NCI-H2196 (cell line): ENCODE results near the gene HNRNPF.
"Not testable (repeated sequence)": the region's sequence is repeated elsewhere in the genome, so short reads cannot be mapped to it uniquely, and the experiment has no call there.

Experiments used
- DNase-seq: peaks from one replicate; lab custom pipeline; 2025; ENCODE audit not compliant: unreplicated experiment; lab: John Stamatoyannopoulos, UW

Gene HNRNPF

DNA sequence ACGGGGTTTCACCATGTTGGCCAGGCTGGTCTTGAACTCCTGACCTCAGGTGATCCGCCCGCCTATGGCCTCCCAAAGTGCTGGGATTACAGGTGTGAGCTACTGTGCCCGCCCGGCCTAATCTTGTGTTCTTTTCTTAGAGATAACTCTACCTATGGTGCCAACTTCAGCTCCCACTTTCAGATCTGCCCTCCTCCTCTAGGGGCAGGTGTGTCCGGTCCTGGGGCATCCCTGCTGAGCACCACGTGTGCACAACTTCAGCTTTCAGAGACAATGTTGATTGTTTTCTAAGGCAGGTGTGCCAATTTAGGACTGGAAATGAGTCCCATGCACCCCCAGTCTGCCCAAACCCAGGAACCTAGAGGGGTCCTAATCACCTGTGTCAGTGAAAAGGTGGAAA, 56.0 kb downstream of the HNRNPF start:
- no peak for DNase-seq

DNA sequence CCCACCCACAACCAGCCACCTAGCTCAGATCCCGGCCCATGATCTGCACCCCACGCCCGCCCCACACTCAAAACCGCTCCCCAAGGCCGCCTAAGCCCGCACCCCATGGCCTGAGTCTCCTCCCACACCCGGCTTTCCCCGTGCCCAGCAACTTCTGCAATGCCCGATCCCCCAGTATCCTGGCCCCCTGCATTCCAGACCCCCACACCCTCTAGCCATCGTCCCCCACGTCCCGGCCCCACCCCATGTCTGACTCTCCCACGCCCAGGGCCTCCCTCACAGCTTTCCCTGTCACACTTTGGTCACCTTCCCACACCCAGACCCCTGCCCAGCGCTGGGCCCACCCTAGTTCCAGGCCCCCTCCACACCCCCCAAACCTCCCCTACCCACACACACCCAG, 57.7 kb downstream of the HNRNPF start:
- DNase-seq: no peak

DNA sequence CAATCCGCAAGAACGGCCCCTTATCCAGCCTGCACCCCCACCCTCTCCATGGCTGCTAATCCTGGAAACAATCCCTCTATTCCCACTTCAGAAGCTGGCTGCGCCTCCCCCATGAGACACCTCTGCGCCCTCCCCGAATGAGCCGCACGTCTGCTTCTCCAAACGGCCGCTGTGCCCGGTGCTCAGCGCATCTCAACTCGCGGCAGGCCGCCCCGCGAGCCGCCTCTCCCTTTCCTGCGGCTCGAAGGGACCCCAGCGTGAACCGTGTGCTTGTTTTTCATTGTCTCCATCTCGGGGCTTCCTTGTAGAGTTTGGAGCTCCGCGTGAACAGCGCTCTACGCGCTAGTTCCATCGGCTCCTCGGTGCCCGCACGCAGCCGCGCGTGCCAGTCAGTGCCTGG, 58.3 kb downstream of the HNRNPF start:
- DNase-seq: no peak

DNA sequence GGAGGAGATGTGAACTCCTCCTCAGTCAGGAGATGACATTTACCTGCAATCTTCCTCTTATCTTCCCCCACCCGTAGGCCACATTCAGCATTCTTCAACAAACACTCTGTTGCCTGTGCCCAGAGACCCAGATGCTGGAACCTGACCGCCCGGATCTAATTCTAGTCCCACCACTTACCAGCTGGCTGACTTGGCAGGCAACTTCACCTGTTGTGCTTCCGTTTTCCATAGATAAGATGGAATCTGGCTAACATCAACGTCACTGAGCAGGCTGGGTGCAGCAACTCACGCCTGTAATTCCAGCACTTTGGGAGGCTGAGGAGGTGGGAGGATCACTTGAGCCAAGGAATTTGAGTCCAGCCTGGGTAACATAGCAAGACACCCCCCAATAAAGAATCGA, 58.8 kb downstream of the HNRNPF start:
- DNase-seq: no peak

DNA sequence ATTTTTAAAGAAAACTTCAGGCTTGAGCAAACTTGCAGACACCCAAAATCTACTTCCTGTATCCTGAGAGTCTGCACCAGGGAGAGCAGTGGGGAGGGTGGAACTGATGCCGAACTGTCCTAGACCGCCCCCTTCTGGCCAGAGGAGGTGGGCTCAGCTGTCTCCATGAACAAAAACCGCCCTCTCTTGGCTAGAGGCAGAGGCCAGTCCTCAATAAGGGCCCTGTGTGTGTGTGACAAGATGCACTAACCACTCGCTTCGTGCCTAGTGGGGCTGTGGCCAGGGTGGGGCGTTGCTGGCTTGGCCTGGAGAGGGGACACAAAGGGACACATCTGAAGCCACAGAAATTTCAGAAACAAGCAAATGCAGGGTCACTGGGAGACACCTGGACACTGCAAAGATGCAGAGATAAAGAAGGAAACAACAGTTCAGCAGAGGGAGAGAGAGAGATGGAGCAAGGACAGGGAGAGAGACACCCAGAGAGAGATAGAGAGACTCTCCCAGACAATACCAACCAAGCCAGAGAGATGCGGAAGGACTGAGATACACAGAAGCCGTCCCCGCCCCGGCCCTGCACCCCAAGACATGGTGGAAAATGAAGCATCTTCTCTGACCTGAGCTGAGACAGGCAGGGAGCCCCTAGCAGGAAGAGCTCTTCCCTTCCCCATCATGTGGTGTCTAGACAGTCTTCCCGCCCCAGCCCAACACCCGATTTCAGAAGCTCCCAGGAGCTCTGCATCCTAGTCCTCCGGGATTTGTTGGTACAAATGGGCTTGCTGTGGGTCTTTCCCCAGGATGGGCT, 60.3 kb downstream of the HNRNPF start:
- DNase-seq: peak; percentile 50

DNA sequence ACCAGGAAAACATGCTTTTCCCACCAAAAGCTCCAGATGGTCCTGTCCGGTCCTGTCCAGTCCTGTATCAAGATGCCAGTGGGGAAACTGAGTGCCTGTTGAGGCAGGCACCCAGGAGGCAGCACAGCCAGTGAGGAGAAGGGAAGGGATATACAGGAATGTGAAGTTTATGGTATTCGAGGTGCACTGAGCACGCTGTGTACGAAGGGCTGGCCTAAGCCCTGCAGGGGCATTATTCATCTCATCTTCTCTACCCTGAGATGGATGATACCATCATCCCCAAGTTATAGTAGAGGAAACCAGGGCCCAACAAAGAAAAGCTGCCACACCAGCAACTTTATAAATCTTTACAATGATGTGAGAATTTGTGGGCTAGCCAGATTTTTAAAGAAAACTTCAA, 61.0 kb downstream of the HNRNPF start:
- no peak for DNase-seq

DNA sequence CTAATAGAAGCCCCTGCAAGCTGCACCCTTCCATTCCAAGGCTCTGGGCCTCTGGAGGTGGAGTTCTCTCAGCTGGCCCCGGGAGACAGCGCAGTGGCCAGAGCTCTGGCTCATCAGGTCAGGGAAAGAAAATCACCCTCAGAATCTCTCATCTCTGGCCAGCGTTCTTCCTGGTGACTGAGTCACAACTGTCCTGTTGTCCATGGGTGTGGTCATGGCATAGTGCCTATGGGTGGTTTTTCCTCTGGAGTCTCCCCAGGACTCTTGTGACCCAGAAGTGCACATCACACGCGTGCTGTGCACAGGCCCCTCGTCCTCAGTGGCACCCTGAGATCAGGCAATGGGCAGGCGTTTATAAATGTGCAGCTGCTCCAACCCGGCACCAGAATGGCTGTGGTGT, 64.9 kb downstream of the HNRNPF start:
- no peak for DNase-seq

DNA sequence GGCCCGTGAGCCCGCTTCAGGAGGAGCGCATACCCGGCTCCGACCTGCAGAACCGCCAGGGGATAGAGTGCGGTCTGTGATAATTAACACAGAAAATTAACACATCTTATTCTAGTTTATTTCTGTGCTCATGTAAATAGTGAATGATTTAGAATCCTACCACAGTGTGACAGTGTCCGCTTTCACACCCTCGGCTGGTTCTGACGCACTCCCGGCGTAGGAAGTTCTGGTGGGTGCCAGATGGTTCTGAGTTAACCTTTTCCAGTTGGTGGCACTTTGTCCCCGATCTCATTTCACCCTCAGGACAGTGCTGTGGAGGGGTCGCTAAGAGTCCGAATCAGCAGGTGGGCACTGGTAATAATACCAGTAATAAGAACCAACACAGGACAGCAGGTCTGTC, 65.9 kb downstream of the HNRNPF start:
- DNase-seq: no peak

DNA sequence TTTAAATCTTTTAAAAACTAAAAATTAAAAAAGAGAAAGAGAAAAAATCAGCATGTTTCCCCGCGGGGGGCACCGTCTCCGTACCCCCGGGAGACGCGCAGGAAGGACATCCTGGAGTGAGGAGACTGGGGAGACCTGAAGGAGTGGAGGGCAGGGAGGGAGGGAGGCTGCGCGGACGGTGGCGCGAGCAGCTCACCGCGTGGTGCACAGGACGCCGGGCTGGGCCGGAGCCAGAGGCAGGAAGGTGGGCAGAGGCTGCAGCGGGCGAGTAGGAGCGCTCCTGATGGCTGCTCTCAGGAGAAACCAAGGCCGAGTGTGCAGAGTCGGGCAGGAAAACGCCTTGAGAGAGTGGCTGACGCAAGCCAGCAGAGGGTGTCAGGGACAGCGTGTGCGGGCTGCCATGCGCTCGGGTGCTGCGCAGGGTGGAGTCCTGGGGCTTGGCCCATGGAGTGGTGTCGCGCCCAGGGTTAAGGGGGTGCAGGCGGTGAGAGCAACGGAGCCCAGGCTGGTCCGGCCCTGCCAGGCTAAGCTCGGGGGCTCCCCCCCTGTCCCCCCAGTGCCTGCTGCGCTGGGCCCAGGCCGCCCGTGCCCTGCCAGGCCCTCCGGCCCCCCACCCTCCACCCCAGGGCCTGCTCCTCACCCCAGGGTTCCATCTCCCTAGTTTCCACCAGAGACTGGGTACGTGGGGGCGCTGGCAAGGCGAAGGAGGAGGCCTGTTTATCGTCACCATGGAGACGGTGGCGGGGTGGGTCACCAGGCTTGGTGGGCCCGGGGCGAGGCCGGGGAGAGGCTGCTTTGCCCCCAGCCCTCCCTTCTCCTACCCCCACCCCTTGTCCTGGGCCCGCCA, 66.5 kb downstream of the HNRNPF start:
- DNase-seq: no peak

DNA sequence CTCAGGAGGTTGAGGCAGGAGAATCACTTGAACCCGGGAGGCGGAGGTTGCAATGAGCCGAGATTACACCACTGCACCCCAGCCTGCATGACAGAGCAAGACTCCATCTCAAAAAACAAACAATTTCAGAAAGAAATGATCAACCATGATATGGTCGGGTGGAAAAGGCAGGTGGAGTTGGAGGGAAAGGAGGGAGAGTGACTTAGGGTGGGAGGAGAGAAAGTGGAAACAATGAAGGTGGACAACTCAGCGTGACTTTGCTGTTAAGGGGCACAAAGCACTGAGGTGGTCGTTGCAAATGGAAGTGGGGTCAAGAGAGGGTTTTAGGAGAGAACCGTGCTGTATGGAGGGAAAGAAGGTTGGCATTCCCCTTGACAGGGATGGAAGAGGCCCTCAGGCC, 67.5 kb downstream of the HNRNPF start:
- DNase-seq: no peak

DNA sequence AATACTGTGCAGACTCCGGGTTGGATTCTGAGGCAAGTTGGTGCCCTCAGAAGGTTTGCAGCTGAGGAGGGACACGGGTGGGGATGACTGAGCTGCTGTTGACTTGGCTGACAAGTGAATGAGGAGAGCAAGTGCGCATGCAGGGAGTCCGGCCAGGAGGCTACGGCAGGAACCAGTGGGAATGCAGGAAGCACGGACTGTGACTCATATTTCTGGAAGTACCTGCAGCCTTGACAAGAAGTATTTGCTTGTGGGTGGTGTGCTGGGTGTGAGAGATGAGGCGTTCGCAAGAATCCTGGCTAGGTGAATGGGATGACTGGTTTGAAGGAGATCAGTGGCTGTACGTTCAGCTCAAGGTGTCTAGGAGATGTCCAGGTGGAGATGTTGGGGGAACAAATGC, 68.4 kb downstream of the HNRNPF start:
- DNase-seq: no peak

DNA sequence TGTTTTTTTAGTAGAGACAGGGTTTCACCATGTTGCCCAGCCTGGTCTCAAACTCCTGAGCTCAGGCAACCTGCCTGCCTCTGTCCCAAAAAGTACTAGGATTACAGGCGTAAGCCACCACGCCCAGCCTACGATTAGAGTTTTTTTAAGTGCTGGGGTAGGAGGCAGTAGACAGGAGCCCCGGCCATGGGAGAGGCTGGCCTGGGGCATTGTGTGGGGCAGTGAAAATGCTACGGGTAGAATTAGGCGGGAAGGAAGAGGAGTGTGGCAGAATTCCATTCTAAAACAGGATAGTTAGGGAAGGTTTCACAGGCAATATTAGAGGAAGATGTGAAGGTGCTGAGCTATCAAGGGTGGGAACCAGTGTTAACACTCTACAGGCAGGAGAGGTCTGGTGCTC, 68.9 kb downstream of the HNRNPF start:
- no peak for DNase-seq

DNA sequence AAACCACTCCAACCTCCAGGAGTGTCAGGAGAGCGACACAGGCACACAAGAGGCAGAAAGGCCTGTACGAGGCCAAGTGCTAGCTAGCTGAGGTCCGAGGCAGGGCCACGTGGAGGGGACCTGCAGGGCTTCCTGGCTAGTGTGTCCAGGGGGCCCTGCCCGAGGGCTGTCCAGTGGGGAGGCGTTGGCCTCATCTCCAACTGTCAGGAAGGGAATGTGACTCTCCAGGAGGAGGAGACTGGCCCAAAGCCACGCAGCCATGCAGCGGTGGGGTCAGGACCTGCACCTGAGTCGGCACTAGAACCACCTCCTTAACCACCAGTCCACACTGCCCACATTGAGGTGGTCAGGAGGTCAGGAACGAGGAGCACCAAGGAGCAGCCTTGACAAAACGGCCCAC, 69.8 kb downstream of the HNRNPF start:
- no peak for DNase-seq

DNA sequence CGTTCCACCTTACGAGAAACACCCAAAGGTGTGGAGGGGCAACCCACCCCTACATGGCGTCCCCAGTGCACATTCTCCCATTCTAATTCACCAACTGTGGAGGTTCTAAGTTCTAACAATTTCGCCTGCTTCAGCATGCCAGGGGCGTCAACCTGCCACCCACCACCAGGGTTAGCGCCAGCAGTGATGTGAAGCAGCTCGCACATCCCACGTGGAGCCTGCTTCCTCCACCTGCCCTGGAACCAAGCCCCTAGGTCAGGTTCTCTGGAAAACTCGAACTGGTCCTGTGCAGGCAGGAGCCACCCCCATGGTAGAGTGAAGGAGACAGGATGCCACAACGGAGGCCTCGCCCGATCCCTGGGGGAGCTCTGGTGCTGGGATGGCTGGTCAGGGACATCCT, 70.9 kb downstream of the HNRNPF start:
- DNase-seq: no peak

DNA sequence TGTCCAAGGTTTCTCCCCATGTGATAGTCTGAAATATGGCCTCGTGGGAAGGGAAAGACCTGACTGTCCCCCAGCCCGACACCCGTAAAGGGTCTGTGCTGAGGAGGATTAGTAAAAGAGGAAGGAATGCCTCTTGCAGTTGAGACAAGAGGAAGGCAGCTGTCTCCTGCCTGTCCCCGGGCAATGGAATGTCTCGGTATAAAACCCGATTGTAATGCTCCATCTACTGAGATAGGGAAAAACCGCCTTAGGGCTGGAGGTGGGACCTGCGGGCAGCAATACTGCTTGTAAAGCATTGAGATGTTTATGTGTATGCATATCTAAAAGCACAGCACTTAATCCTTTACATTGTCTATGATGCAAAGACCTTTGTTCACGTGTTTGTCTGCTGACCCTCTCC, 71.5 kb downstream of the HNRNPF start:
- not testable (repeated sequence) for DNase-seq

DNA sequence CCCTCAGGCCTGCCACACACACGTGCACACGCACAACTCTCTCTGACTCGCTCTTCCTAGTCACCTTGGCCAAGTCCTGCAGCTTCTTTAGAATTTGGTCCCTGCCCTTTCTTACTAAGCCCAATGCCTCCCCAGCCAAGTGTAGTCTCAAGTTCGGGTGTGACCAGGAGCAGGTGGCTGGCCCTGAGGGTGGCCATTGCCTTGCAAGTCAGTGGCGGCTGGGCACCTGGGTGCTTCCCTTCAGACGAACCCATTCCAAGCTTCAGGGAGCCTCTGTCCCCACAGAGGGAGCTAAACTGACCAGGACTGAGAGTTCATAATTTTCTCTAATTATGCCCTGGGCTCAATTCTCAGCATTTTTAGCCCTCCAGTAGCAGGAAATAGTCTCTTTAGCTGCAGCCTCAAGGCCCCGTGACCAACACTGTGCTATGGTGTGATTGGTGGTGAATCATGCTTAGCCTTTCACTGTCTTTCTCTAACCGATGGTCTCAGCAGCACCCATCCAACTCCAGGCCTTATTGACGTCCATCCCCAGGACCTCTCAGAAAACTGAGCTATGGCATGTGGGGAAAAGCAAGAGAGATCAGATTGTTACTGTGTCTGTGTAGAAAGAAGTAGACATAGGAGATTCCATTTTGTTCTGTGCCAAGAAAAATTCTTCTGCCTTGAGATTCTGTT, 72.2 kb downstream of the HNRNPF start:
- DNase-seq: no peak

DNA sequence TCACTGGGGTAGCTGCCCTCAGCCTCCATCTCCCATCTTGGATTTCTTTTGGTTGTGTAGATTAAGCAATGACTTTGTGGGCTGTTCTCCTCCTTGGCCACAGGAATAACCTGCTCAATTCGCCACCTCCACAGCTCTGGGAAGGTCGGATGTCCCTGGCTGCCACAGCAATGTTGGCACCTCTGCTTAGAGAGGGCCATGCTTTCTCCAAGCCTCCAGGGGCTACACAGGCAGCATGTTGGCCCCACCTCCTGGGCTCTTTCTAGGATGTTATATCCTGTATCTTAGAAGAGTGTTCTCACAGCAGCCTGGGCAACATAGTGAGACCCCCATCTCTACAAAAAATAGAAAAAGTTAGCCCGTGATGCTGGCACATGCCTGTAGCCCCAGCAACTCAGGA, 72.9 kb downstream of the HNRNPF start:
- no peak for DNase-seq
